Osteoblast (primary cell): ENCODE data around the gene ZNF382. TPM values are rescaled to one million over a fixed set of nuclear protein-coding genes. Genes with fewer than 3 reads are reported as not detected.

ENCODE experiments used
- DNase-seq: peaks from one replicate; pipeline ENCODE4 v3.0.0; 2011; ENCODE audit warnings: low spot score, mixed read lengths; ENCODE audit not compliant: insufficient read length; ENCODE audit errors: missing footprints
- H2AFZ ChIP-seq: 2 replicates; pipeline ENCODE4 v1.6.0; 2011; ENCODE audit warnings: mild to moderate bottlenecking, low read length
- H3K27ac ChIP-seq: 2 replicates; pipeline ENCODE4 v1.5.1; 2011; ENCODE audit warnings: mild to moderate bottlenecking, low read depth, low read length, moderate library complexity
- H3K27me3 ChIP-seq: 2 replicates; pipeline ENCODE4 v1.6.0; 2012; ENCODE audit warnings: mild to moderate bottlenecking, control low read depth, inconsistent platforms, low read length, moderate library complexity; ENCODE audit not compliant: insufficient read depth
- H3K36me3 ChIP-seq: 2 replicates; pipeline ENCODE4 v1.5.1; 2011; ENCODE audit warnings: mild to moderate bottlenecking, low read length, control low read depth, moderate library complexity; ENCODE audit not compliant: insufficient read depth
- H3K4me1 ChIP-seq: 2 replicates; pipeline ENCODE4 v1.5.1; 2011; ENCODE audit warnings: mild to moderate bottlenecking, low read length, control low read depth, moderate library complexity; ENCODE audit not compliant: insufficient read depth
- H3K4me2 ChIP-seq: 2 replicates; pipeline ENCODE4 v1.6.0; 2011; ENCODE audit warnings: mild to moderate bottlenecking, low read length; ENCODE audit not compliant: insufficient read depth
- H3K4me3 ChIP-seq: fragments of 200-600 bp; sonication (generic); 3 replicates; pipeline ENCODE4 v1.5.1; 2012; ENCODE audit warnings: mild to moderate bottlenecking, low read length, inconsistent platforms; ENCODE audit not compliant: insufficient read depth
- H3K79me2 ChIP-seq: 2 replicates; pipeline ENCODE4 v1.6.0; 2012; ENCODE audit warnings: mild to moderate bottlenecking, low read length, control low read depth, inconsistent platforms; ENCODE audit not compliant: insufficient read depth
- H3K9me3 ChIP-seq: 2 replicates; pipeline ENCODE4 v1.5.1; 2011; ENCODE audit warnings: low read depth, low read length, control low read depth
- H4K20me1 ChIP-seq: 2 replicates; pipeline ENCODE4 v1.6.0; 2012; ENCODE audit warnings: mild to moderate bottlenecking, low read length, control low read depth; ENCODE audit not compliant: insufficient read depth
- total RNA-seq: library from RNA; depleted of rRNA; stranded (reverse); fragments of >200 nt; gene quantifications from 2 replicates; pipeline ENCODE4 v1.2.3, GENCODE V29; 2012
- TF ChIP-seq, protein P1 (sequence below): IDR thresholded peaks from 2 replicates; pipeline ENCODE4 v1.5.1; 2011; ENCODE audit warnings: mild to moderate bottlenecking, low read depth, low read length, moderate library complexity; ENCODE audit errors: extremely low read depth

The ZNF382 gene
- total RNA-seq, 1 donor = 12.3 TPM

DNA sequence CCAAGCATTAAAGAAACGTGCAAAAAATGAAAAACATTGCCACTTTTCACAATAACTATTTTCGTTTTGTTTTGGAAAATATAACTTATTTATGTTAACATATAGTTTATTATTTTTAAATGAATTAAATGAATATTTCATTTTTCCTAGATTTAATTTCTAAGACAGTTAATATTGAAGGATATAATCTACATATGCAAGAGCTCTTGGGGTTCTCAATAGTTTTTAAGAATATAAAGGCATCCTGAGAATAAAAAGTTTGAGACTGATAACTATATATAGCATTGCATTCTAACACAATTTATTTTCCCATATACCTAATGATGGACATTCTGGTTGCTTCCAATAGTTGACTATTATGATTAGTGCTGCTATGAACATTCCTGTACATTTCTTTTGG is 41.6 kb downstream of the ZNF382 start:
- H3K36me3 ChIP-seq = peaks cover 43% of the 10 kb centered on the region
- H3K4me2 ChIP-seq = no peak overlapping the region
- no peak for DNase-seq
- H4K20me1 ChIP-seq = no peaks in the 10 kb centered on the region
- no peaks in the 10 kb centered on the region for H3K4me1 ChIP-seq
- H2AFZ ChIP-seq = no peak overlapping the region
- peaks cover 19% of the 10 kb centered on the region for H3K9me3 ChIP-seq
- TF ChIP-seq, protein P1, sequence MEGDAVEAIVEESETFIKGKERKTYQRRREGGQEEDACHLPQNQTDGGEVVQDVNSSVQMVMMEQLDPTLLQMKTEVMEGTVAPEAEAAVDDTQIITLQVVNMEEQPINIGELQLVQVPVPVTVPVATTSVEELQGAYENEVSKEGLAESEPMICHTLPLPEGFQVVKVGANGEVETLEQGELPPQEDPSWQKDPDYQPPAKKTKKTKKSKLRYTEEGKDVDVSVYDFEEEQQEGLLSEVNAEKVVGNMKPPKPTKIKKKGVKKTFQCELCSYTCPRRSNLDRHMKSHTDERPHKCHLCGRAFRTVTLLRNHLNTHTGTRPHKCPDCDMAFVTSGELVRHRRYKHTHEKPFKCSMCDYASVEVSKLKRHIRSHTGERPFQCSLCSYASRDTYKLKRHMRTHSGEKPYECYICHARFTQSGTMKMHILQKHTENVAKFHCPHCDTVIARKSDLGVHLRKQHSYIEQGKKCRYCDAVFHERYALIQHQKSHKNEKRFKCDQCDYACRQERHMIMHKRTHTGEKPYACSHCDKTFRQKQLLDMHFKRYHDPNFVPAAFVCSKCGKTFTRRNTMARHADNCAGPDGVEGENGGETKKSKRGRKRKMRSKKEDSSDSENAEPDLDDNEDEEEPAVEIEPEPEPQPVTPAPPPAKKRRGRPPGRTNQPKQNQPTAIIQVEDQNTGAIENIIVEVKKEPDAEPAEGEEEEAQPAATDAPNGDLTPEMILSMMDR = no peak
- H3K27ac ChIP-seq = no peak overlapping the region
- H3K79me2 ChIP-seq = no peaks in the 10 kb centered on the region
- no peaks in the 10 kb centered on the region for H3K27me3 ChIP-seq
- H3K4me3 ChIP-seq = no peak overlapping the region

DNA sequence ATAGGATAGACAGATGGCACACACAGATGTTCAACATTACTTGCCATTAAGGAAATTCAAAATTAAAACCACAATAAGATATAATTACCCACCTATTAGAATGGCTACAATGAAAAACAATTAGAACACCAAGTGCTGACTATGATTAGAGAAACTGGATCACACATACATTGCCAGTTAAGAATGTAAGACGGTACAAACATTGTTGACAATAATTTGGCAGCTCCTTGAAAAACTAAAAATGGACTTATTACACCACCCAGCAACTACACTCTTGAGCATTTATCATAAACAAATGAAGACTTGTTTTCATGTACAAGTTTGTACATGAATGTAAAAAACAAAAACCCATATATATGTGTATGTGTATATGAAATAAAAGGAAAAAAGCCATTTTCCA is 47.8 kb downstream of the ZNF382 start:
- Histone ChIP-seq H3K27ac (no peak overlapping the region), H4K20me1 (no peaks in the 10 kb centered on the region), H3K36me3 (peaks cover 48% of the 10 kb centered on the region), H3K4me1 (no peaks in the 10 kb centered on the region), H3K27me3 (no peaks in the 10 kb centered on the region), H3K79me2 (no peaks in the 10 kb centered on the region), H3K4me2 (no peak overlapping the region), H2AFZ (no peak overlapping the region), H3K4me3 (no peak overlapping the region), H3K9me3 (peaks cover 7% of the 10 kb centered on the region)
- TF ChIP-seq, protein P1 = no peak
- no peak for DNase-seq

DNA sequence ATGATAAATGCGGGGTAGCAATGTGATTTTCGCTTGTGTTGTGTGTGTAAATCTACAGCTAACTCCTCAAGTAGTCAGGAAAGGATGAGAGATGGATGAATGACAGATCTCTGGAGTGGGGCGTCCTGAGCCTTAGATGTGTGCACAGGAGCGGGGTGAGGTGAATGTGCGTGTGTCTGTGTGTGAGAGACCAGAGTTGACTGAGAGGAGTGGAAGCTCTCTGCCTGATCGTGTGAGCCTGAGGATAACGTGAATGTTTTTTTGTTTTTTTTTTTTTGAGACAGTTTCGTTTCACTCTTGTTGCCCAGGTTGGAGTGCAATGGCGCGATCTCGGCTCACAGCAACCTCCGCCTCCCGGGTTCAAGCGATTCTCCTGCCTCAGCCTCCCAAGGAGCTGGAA is 60.7 kb downstream of the ZNF382 start:
- Histone ChIP-seq H3K27me3 (no peaks in the 10 kb centered on the region), H3K4me1 (peaks cover 4% of the 10 kb centered on the region), H3K36me3 (peaks cover 21% of the 10 kb centered on the region), H3K27ac (no peak overlapping the region), H4K20me1 (no peaks in the 10 kb centered on the region), H3K9me3 (peaks cover 1% of the 10 kb centered on the region), H3K4me3 (peak overlapping the region; percentile 80), H3K79me2 (peaks cover 34% of the 10 kb centered on the region), H3K4me2 (peak overlapping the region; percentile 94), H2AFZ (peak overlapping the region; percentile 94)
- TF ChIP-seq, protein P1 = no peak
- no peak for DNase-seq

DNA sequence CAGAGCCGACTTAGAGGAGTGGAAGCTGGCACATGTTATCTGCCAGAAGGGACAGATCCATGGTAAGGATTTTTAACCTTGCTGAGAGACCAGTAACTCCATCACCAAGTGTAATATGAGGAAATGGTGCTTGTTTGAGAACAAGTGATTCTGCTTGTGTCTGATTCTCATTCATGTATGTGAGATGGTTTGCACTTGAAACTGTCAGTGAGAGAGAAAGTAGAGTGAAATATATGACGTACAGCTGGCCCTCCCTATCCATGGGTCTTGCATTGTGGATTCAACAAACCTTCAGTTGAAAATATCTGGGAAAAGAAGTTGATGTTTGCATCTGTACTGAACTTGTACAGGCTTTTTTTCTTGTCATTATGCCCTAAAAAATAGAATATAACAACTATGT is 63.5 kb downstream of the ZNF382 start:
- H4K20me1 ChIP-seq = no peaks in the 10 kb centered on the region
- no peak overlapping the region for H3K4me3 ChIP-seq
- no peaks in the 10 kb centered on the region for H3K9me3 ChIP-seq
- H3K4me1 ChIP-seq = peaks cover 4% of the 10 kb centered on the region
- H2AFZ ChIP-seq = no peak overlapping the region
- H3K27ac ChIP-seq = no peak overlapping the region
- TF ChIP-seq, protein P1 = no peak
- peaks cover 5% of the 10 kb centered on the region for H3K36me3 ChIP-seq
- DNase-seq = no peak
- peaks cover 39% of the 10 kb centered on the region for H3K79me2 ChIP-seq
- H3K4me2 ChIP-seq = no peak overlapping the region
- H3K27me3 ChIP-seq = no peaks in the 10 kb centered on the region
